A673 (cell line): ENCODE data around the gene PRSS38. TPM values are rescaled to one million over a fixed set of nuclear protein-coding genes. Genes with fewer than 3 reads are reported as not detected.
"Not testable (repeated sequence)": the region's sequence is repeated elsewhere in the genome, so short reads cannot be mapped to it uniquely, and the experiment has no call there.

Source experiments
- BruUV-seq: library from RNA; stranded (reverse); fragments of 400-500 nt; replicated peaks from 2 replicates; lab custom pipeline; 2021; lab: Mats Ljungman, UMichigan
- CTCF ChIA-PET: fragments of 300-600 bp; sonication (Branson Sonifier 250); formaldehyde crosslinking; loops from one replicate; lab custom pipeline; 2022; ENCODE audit warnings: antibody characterized with exemption; lab: Charles Lee
- POLR2A ChIA-PET: fragments of 300-600 bp; sonication (Branson Sonifier 250); formaldehyde crosslinking; loops from one replicate; lab custom pipeline; 2022; ENCODE audit warnings: antibody characterized with exemption; ENCODE audit not compliant: low non-redundant PET; lab: Charles Lee
- DNase-seq: peaks from one replicate; pipeline ENCODE4 v3.0.0-alpha.2; 2015; ENCODE audit warnings: low spot score
- H3K27ac ChIP-seq: fragments of 200-600 bp; sonication (generic); 2 replicates; pipeline ENCODE4 v1.5.1; 2016; ENCODE audit warnings: mixed run types, low read depth, mild to moderate bottlenecking, mixed read lengths, antibody characterized with exemption, low read length; ENCODE audit not compliant: poor library complexity, severe bottlenecking
- H3K27me3 ChIP-seq: fragments of 200-600 bp; sonication (generic); replicated peaks from 2 replicates; pipeline ENCODE4 v1.6.1; 2017; ENCODE audit warnings: mixed run types, low read depth, mild to moderate bottlenecking, mixed read lengths, antibody characterized with exemption, low read length; ENCODE audit not compliant: insufficient read depth, poor library complexity
- H3K36me3 ChIP-seq: fragments of 200-600 bp; sonication (generic); 2 replicates; pipeline ENCODE4 v1.6.1; 2016; ENCODE audit warnings: mixed run types, mild to moderate bottlenecking, mixed read lengths, antibody characterized with exemption, low read length; ENCODE audit not compliant: insufficient read depth, poor library complexity, severe bottlenecking
- H3K4me1 ChIP-seq: fragments of 200-600 bp; sonication (generic); 2 replicates; pipeline ENCODE4 v1.6.1; 2017; ENCODE audit warnings: mixed run types, mild to moderate bottlenecking, mixed read lengths, antibody characterized with exemption, low read length; ENCODE audit not compliant: insufficient read depth, poor library complexity, severe bottlenecking
- H3K4me3 ChIP-seq: fragments of 200-600 bp; sonication (generic); 2 replicates; pipeline ENCODE4 v1.5.1; 2016; ENCODE audit warnings: low read depth, mixed run types, mild to moderate bottlenecking, mixed read lengths, low read length; ENCODE audit not compliant: poor library complexity, severe bottlenecking
- H3K9me3 ChIP-seq: fragments of 200-600 bp; sonication (generic); 2 replicates; pipeline ENCODE4 v1.6.1; 2016; ENCODE audit warnings: mixed run types, low read depth, mild to moderate bottlenecking, mixed read lengths, antibody characterized with exemption, low read length; ENCODE audit not compliant: poor library complexity, severe bottlenecking
- CTCF ChIP-seq: fragments of 300-800, 200-600 bp; sonication (generic); conservative IDR thresholded peaks from 2 replicates; pipeline ENCODE4 v1.5.1; 2017; ENCODE audit warnings: low read depth, mild to moderate bottlenecking, antibody characterized with exemption, low read length, moderate library complexity, mixed read lengths
- EZH2 ChIP-seq: fragments of 200-600 bp; sonication (generic); IDR thresholded peaks from 2 replicates; pipeline ENCODE4 v1.6.1; 2017; ENCODE audit warnings: borderline replicate concordance, low read depth, mild to moderate bottlenecking, mixed read lengths, antibody characterized with exemption, low read length; ENCODE audit not compliant: poor library complexity, severe bottlenecking
- intact Hi-C: fragments of 100-400 bp; cut with micrococcal nuclease; formaldehyde crosslinking; loops from one replicate; pipeline ENCODE4 v1.10.0; 2022; ENCODE audit not compliant: unreplicated experiment
- total RNA-seq: library from RNA; stranded (reverse); gene quantifications from 2 replicates; pipeline ENCODE4 v1.2.3, GENCODE V29; 2021

The PRSS38 gene
- total RNA-seq, 1 experiment from 2014 or later, result not detected

- peaks cover 10% of the 10 kb centered on the region for H3K27me3 ChIP-seq
- no peaks in the 10 kb centered on the region for H3K9me3 ChIP-seq
- DNase-seq, result no peak
- H3K27ac ChIP-seq, result no peak overlapping the region
- POLR2A ChIA-PET, result no interaction called here
- CTCF ChIA-PET, result no interaction called here
- no peaks in the 10 kb centered on the region for H3K36me3 ChIP-seq
- no TSS peak for BruUV-seq
- H3K4me1 ChIP-seq, result no peaks in the 10 kb centered on the region
- intact Hi-C loops, result no loop called here
- TF ChIP-seq EZH2 (no peak), CTCF (no peak)
- no peak overlapping the region for H3K4me3 ChIP-seq
These were observed 54.9 kb downstream of the PRSS38 start for GRCh38 chr1:227870366-227870765.

- H3K36me3 ChIP-seq, H3K9me3 ChIP-seq, H3K4me3 ChIP-seq, DNase-seq, CTCF ChIA-PET, intact Hi-C loops, H3K27ac ChIP-seq, BruUV-seq, POLR2A ChIA-PET, H3K4me1 ChIP-seq: not testable (repeated sequence)
- H3K27me3 ChIP-seq, result peaks cover 10% of the 10 kb centered on the region
These were observed 56.4 kb downstream of the PRSS38 start for GRCh38 chr1:227871892-227872291.

DNA sequence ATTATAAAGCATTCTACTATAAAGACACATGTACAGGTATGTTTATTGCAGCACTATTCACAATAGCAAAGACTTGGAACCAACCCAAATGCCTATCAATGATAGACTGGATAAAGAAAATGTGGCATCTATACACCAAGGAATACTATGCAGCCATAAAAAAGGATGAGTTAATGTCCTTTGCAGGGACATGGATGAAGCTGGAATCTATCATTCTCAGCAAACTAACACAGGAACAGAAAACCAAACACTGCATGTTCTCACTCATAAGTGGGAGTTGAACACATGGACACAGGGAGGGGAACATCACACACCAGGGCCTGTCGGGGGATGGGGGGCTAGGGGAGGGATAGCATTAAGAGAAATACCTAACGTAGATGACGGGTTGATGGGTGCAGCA, 62.3 kb downstream of the PRSS38 start:
- H3K27ac ChIP-seq, intact Hi-C loops, H3K4me1 ChIP-seq, BruUV-seq, H3K9me3 ChIP-seq, CTCF ChIA-PET, DNase-seq, H3K4me3 ChIP-seq, POLR2A ChIA-PET, H3K36me3 ChIP-seq: not testable (repeated sequence)
- H3K27me3 ChIP-seq, result peaks cover 18% of the 10 kb centered on the region

- CTCF ChIA-PET, result no interaction called here
- intact Hi-C loops, result no loop called here
These were observed 65.0 kb downstream of the PRSS38 start for GRCh38 chr1:227880342-227880924.

More at GRCh38 chr1:227880342-227880924, 65.0 kb downstream of the PRSS38 start:
- peaks cover 18% of the 10 kb centered on the region for H3K27me3 ChIP-seq
- no peaks in the 10 kb centered on the region for H3K36me3 ChIP-seq
- POLR2A ChIA-PET, result no interaction called here
- no TSS peak for BruUV-seq
- no peaks in the 10 kb centered on the region for H3K9me3 ChIP-seq
- H3K4me3 ChIP-seq, result no peak overlapping the region
- TF ChIP-seq CTCF, result no peak
- DNase-seq, result no peak
- H3K4me1 ChIP-seq, result no peaks in the 10 kb centered on the region
- no peak overlapping the region for H3K27ac ChIP-seq
